ENCODE results near the gene ITGB2.

DNA sequence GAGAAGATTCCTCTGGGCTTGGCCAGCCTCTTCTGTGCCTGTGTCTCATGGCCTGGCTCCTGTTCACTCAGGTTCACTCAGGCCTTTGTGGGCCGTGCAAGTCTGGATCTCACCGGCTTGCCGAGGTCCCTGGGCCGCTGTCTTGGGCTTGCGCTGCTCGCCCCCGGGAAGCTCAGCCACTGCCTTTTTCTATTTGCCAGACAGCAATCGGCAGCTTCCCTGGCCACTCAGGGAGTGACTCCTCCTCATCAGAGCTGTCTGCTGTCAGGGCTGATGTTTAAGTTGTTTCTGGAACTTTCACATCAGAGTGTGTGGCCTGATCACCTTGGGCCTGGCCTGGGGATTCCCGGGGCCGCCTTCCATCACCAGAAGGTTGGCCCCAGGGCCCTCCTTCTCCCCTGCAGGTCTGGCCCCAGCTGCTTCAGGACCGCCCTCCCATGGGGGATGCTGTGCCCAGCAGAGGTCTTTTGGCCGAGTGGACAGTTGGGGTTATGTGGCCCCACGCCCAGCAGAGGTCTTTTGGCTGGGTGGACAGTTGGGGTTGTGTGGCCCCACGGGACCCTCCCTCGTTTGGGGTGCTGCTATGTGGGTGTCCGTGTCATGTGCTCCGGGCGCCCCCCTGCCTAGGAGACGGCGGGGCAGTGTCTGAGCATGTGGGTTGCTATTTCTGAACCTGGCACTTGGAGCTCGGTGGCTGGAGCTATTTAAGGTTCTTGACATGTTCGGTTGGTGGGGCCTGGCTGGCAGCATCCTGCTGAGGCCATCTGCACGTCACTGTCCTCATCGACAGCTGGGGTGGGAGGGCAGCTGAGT lies 31.6 kb upstream of the ITGB2 start:
- TF ChIP-seq, protein P1, sequence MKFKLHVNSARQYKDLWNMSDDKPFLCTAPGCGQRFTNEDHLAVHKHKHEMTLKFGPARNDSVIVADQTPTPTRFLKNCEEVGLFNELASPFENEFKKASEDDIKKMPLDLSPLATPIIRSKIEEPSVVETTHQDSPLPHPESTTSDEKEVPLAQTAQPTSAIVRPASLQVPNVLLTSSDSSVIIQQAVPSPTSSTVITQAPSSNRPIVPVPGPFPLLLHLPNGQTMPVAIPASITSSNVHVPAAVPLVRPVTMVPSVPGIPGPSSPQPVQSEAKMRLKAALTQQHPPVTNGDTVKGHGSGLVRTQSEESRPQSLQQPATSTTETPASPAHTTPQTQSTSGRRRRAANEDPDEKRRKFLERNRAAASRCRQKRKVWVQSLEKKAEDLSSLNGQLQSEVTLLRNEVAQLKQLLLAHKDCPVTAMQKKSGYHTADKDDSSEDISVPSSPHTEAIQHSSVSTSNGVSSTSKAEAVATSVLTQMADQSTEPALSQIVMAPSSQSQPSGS (CRISPR knock-in tag; IDR thresholded peaks at IDR 0.05; ENCODE audit: borderline replicate concordance, low read depth): no peak
- TF ChIP-seq CREB1 (CRISPR knock-in tag; IDR thresholded peaks at IDR 0.05) (no peak), TEAD1 (CRISPR knock-in tag; IDR thresholded peaks at IDR 0.05) (no peak), EMX1 (CRISPR knock-in tag; IDR thresholded peaks at IDR 0.05) (no peak), FOXK1 (CRISPR knock-in tag; IDR thresholded peaks at IDR 0.05) (no peak), NFYB (CRISPR knock-in tag; conservative IDR thresholded peaks at IDR 0.05; ENCODE audit: low read depth) (no peak), ETV6 (CRISPR knock-in tag; IDR thresholded peaks at IDR 0.05) (no peak), ZNF138 (CRISPR knock-in tag; conservative IDR thresholded peaks at IDR 0.05) (no peak), ZNF317 (CRISPR knock-in tag; IDR thresholded peaks at IDR 0.05; ENCODE audit: borderline replicate concordance, low read depth) (no peak), NR3C1 (CRISPR knock-in tag; conservative IDR thresholded peaks at IDR 0.05; ENCODE audit: low read depth) (no peak)
- TF ChIP-seq, protein P2, sequence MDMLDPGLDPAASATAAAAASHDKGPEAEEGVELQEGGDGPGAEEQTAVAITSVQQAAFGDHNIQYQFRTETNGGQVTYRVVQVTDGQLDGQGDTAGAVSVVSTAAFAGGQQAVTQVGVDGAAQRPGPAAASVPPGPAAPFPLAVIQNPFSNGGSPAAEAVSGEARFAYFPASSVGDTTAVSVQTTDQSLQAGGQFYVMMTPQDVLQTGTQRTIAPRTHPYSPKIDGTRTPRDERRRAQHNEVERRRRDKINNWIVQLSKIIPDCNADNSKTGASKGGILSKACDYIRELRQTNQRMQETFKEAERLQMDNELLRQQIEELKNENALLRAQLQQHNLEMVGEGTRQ (CRISPR knock-in tag; IDR thresholded peaks at IDR 0.05): no peak
- TF ChIP-seq, protein P3, sequence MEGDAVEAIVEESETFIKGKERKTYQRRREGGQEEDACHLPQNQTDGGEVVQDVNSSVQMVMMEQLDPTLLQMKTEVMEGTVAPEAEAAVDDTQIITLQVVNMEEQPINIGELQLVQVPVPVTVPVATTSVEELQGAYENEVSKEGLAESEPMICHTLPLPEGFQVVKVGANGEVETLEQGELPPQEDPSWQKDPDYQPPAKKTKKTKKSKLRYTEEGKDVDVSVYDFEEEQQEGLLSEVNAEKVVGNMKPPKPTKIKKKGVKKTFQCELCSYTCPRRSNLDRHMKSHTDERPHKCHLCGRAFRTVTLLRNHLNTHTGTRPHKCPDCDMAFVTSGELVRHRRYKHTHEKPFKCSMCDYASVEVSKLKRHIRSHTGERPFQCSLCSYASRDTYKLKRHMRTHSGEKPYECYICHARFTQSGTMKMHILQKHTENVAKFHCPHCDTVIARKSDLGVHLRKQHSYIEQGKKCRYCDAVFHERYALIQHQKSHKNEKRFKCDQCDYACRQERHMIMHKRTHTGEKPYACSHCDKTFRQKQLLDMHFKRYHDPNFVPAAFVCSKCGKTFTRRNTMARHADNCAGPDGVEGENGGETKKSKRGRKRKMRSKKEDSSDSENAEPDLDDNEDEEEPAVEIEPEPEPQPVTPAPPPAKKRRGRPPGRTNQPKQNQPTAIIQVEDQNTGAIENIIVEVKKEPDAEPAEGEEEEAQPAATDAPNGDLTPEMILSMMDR (IDR thresholded peaks at IDR 0.05): no peak
- TF ChIP-seq, protein P4, sequence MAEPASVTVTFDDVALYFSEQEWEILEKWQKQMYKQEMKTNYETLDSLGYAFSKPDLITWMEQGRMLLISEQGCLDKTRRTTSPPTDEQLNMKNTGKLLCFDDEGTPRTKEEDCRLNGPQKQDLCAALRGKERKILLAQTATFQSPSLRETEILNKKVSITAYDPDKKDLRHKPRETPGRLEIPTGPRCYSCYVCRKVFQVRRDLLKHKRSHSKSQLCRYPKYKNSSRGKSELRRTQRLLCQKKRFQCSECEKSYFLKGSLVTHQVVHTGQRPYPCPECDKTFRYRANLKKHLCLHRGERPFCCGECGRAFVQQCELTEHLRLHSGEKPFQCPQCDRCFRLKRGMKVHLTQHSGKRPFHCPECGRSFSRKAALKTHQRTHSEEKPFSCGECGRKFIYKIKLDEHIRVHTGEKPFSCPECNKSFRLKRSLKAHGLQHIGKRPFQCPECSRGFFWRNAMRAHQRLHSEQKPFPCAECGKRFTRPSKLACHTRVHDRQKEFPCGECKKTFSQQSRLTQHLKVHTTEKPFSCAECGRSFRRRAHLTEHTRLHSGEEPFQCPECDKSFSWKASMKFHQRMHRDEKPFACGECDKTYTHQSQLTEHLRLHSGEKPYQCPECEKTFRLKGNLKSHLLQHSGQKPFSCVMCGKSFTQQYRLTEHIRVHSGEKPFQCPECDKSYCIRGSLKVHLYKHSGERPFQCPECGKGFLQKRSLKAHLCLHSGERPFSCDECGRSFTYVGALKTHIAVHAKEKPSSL (CRISPR knock-in tag; conservative IDR thresholded peaks at IDR 0.05): no peak
